Gastrocnemius medialis (tissue), 4 donors: ENCODE data around the gene KANSL1. TPM values are rescaled to one million over a fixed set of nuclear protein-coding genes. Genes with fewer than 3 reads are reported as not detected.

Experiments used
- ATAC-seq, 2 donors: fragments of 150-250 bp; one replicate each; pipeline ENCODE4 v1.9.1; 2016
- DNase-seq, 2 donors: peaks; one replicate each; pipeline ENCODE4 v3.0.0-alpha.2; 2019
- H3K27ac ChIP-seq, 4 donors: fragments of 200-600 bp; sonication (generic); 1 replicate in 1 of 4; 2 replicates in 3 of 4; pipeline ENCODE4 v1.5.1; 2016 to 2018; ENCODE audit warnings: mild to moderate bottlenecking in 2 of 4, moderate library complexity in 1 of 4
- H3K27me3 ChIP-seq, 3 donors: fragments of 200-600 bp; sonication (generic) in 2 of 3; 1 replicate in 1 of 3; 2 replicates in 2 of 3; pipeline versions ENCODE4 v1.5.1 to v1.6.0; 2016 to 2019; ENCODE audit warnings: mild to moderate bottlenecking in 1 of 3, moderate library complexity in 1 of 3
- H3K36me3 ChIP-seq, 2 donors: fragments of 200-600 bp; sonication (generic) in 1 of 2; one replicate each; pipeline ENCODE4 v1.5.1; 2017 to 2018
- H3K4me1 ChIP-seq, 2 donors: fragments of 200-600 bp; sonication (generic) in 1 of 2; one replicate each; pipeline ENCODE4 v1.5.1; 2016 to 2017; ENCODE audit warnings: mild to moderate bottlenecking in 2 of 2
- H3K4me3 ChIP-seq, 4 donors: fragments of 200-600 bp; sonication (generic) in 3 of 4; 1 replicate in 1 of 4; 2 replicates in 3 of 4; pipeline ENCODE4 v1.5.1; 2016 to 2019; ENCODE audit warnings: mild to moderate bottlenecking in 2 of 4
- H3K9me3 ChIP-seq, 3 donors: fragments of 200-600 bp; sonication (generic) in 2 of 3; 1 replicate in 1 of 3; 2 replicates in 2 of 3; pipeline ENCODE4 v1.5.1; 2016 to 2019
- POLR2A ChIP-seq, 2 donors: fragments of 450-650 bp; IDR thresholded peaks; one replicate each; pipeline ENCODE4 v1.6.1; 2017; ENCODE audit warnings: antibody characterized with exemption in 2 of 2, mild to moderate bottlenecking in 2 of 2, moderate library complexity in 2 of 2
- in situ Hi-C, 4 donors: fragments of 200-750 bp; cut with MboI; loops; one replicate each; pipeline versions ENCODE4 v1.15.0 to v1.8.0; 2017; ENCODE audit warnings: low sequenced_read_pairs in 4 of 4
- intact Hi-C: fragments of 100-400 bp; cut with DNase I; formaldehyde crosslinking; loops from one replicate; pipeline ENCODE4 v1.15.1; 2023; ENCODE audit warnings: low total_unique reads
- total RNA-seq, 4 donors: library from RNA; depleted of rRNA; stranded (reverse); fragments of >200 nt; gene quantifications; one replicate each; pipeline versions ENCODE4 v1.1.0 to v1.2.3, GENCODE V29; 2016
- TF ChIP-seq, protein P1 (sequence below), 5 experiments: fragments of 450-650 bp in 3 of 5; fragments of 200-600 bp in 2 of 5; sonication (generic) in 2 of 5; IDR thresholded peaks in 4 of 5; conservative IDR thresholded peaks in 1 of 5; 1 replicate in 4 of 5; 2 replicates in 1 of 5; pipeline ENCODE4 v1.5.1; 2016 to 2019; ENCODE audit warnings: antibody characterized with exemption in 5 of 5, mild to moderate bottlenecking in 3 of 5, moderate library complexity in 3 of 5

Gene KANSL1
- total RNA-seq, 4 donors from 2014 or later: 19.9 to 35.9 (median 31.2) TPM

- Histone ChIP-seq H3K4me1 (no peaks in the 10 kb centered on the region), H3K36me3 (no peaks in the 10 kb centered on the region), H3K4me3 (no peak overlapping the region), H3K9me3 (no peaks in the 10 kb centered on the region), H3K27me3 (no peaks in the 10 kb centered on the region), H3K27ac (no peak overlapping the region)
- DNase-seq (no peak), ATAC-seq (no peak)
- in situ Hi-C loops: no loop called here
- TF ChIP-seq, protein P1, sequence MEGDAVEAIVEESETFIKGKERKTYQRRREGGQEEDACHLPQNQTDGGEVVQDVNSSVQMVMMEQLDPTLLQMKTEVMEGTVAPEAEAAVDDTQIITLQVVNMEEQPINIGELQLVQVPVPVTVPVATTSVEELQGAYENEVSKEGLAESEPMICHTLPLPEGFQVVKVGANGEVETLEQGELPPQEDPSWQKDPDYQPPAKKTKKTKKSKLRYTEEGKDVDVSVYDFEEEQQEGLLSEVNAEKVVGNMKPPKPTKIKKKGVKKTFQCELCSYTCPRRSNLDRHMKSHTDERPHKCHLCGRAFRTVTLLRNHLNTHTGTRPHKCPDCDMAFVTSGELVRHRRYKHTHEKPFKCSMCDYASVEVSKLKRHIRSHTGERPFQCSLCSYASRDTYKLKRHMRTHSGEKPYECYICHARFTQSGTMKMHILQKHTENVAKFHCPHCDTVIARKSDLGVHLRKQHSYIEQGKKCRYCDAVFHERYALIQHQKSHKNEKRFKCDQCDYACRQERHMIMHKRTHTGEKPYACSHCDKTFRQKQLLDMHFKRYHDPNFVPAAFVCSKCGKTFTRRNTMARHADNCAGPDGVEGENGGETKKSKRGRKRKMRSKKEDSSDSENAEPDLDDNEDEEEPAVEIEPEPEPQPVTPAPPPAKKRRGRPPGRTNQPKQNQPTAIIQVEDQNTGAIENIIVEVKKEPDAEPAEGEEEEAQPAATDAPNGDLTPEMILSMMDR (IDR thresholded peaks at IDR 0.05 in 4 of 5, conservative IDR thresholded peaks at IDR 0.05 in 1 of 5): no peak
- TF ChIP-seq POLR2A (IDR thresholded peaks at IDR 0.05): no peak
- intact Hi-C loops: no loop called here
Measured at GRCh38 chr17:45987706-45988105, 205.5 kb downstream of the KANSL1 start.

DNA sequence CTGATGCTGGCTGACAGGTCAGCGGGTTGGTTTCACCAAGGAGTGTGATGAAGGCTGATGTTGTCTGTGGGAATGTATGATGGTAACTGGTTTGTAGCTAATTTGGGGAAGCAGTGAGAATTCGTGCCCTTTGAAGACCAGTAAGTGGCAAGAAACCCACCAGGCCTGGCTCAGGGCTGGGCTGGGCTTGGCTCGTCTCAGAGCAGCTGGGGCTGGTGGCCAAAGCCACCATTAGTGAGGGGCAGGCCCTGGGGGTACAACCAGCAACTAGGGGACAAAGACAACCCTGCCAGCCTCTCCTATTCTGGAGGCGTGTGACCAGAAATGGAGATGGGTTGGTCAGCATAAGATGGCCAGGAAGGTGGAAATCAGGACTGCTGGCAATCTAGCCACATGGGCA, 207.2 kb downstream of the KANSL1 start:
- TF ChIP-seq, protein P1 (IDR thresholded peaks at IDR 0.05 in 4 of 5, conservative IDR thresholded peaks at IDR 0.05 in 1 of 5): no peak
- no peak for TF ChIP-seq POLR2A (IDR thresholded peaks at IDR 0.05)
- intact Hi-C loops: no loop called here
- DNase-seq: no peak
- H3K27me3 ChIP-seq: no peaks in the 10 kb centered on the region
- H3K4me1 ChIP-seq: no peaks in the 10 kb centered on the region
- no peak for ATAC-seq
- no peak overlapping the region for H3K27ac ChIP-seq
- H3K36me3 ChIP-seq: no peaks in the 10 kb centered on the region
- H3K4me3 ChIP-seq: no peak overlapping the region
- no peaks in the 10 kb centered on the region for H3K9me3 ChIP-seq
- in situ Hi-C loops: no loop called here

GRCh38 chr17:45985447-45985846, 207.8 kb downstream of the KANSL1 start:
- TF ChIP-seq, protein P1 (IDR thresholded peaks at IDR 0.05 in 4 of 5, conservative IDR thresholded peaks at IDR 0.05 in 1 of 5): no peak
- no peak for TF ChIP-seq POLR2A (IDR thresholded peaks at IDR 0.05)
- no peaks in the 10 kb centered on the region for H3K4me1 ChIP-seq
- H3K27me3 ChIP-seq: no peaks in the 10 kb centered on the region
- H3K4me3 ChIP-seq: no peak overlapping the region
- H3K9me3 ChIP-seq: no peaks in the 10 kb centered on the region
- no peak for DNase-seq
- no peaks in the 10 kb centered on the region for H3K36me3 ChIP-seq
- intact Hi-C loops: no loop called here
- no peak overlapping the region for H3K27ac ChIP-seq
- in situ Hi-C loops: no loop called here
- no peak for ATAC-seq

- H3K27ac ChIP-seq: no peak overlapping the region
- no peaks in the 10 kb centered on the region for H3K9me3 ChIP-seq
- no peak overlapping the region for H3K4me3 ChIP-seq
- no peaks in the 10 kb centered on the region for H3K27me3 ChIP-seq
- no peaks in the 10 kb centered on the region for H3K4me1 ChIP-seq
- intact Hi-C loops (no loop called here), in situ Hi-C loops (no loop called here)
- no peaks in the 10 kb centered on the region for H3K36me3 ChIP-seq
- ATAC-seq: no peak
- TF ChIP-seq POLR2A (IDR thresholded peaks at IDR 0.05): no peak
- TF ChIP-seq, protein P1 (IDR thresholded peaks at IDR 0.05 in 4 of 5, conservative IDR thresholded peaks at IDR 0.05 in 1 of 5): no peak
- DNase-seq: no peak
Measured at GRCh38 chr17:45984368-45984767, 208.9 kb downstream of the KANSL1 start.

DNA sequence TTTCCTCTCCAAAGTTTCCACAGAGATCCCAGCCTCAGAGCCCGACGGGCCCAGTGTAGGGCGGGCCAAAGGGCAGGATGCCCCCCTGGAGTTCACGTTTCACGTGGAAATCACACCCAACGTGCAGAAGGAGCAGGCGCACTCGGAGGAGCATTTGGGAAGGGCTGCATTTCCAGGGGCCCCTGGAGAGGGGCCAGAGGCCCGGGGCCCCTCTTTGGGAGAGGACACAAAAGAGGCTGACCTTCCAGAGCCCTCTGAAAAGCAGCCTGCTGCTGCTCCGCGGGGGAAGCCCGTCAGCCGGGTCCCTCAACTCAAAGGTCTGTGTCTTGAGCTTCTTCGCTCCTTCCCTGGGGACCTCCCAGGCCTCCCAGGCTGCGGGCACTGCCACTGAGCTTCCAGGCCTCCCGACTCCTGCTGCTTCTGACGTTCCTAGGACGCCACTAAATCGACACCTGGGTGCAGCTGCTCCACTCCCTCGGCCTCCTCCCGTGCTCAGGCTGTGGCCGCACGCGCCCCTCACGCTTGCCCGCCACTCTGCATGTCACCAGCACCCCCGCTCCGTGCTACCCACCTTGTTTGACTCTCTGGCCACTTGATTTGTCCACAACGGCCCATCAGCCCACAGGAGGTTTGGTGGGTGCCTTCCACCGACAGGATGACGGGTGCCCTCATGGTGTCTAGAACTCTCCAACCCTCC, 209.5 kb downstream of the KANSL1 start:
- in situ Hi-C loops: no loop called here
- TF ChIP-seq, protein P1 (IDR thresholded peaks at IDR 0.05 in 4 of 5, conservative IDR thresholded peaks at IDR 0.05 in 1 of 5): no peak
- no peak for TF ChIP-seq POLR2A (IDR thresholded peaks at IDR 0.05)
- Histone ChIP-seq H3K4me3 (no peak overlapping the region), H3K27me3 (no peaks in the 10 kb centered on the region), H3K9me3 (no peaks in the 10 kb centered on the region), H3K4me1 (no peaks in the 10 kb centered on the region), H3K36me3 (no peaks in the 10 kb centered on the region), H3K27ac (no peak overlapping the region)
- intact Hi-C loops: no loop called here
- ATAC-seq (no peak), DNase-seq (no peak)
